ENCODE results near the gene PCNX1. TPM values are rescaled to one million over a fixed set of nuclear protein-coding genes. Genes with fewer than 3 reads are reported as not detected.

Gene PCNX1
- total and polyA plus RNA-seq, 9 of the 15 experiments (the other 6 are each of a cell fraction or from before 2014, with no cell fraction given), result 0.30 to 4.5 (median 2.3) TPM

GRCh38 chr14:71089971-71090370 is 182.7 kb downstream of the PCNX1 start:
- H3K4me3 ChIP-seq, result no peak overlapping the region
- H2AFZ ChIP-seq (ENCODE audit: low read depth, low read length), result no peak overlapping the region
- H3K4me1 ChIP-seq (replicated peaks in 1 of 2; ENCODE audit: control insufficient read depth in 2 of 2, insufficient read depth in 2 of 2, low read length in 2 of 2), result no peaks in the 10 kb centered on the region
- BruUV-seq (replicated peaks), result no TSS peak
- no peak for TF ChIP-seq KLF1 (tag; IDR thresholded peaks at IDR 0.05)
- TF ChIP-seq ELK3 (CRISPR knock-in tag; IDR thresholded peaks at IDR 0.05), result no peak
- no peak for TF ChIP-seq ZFP30 (CRISPR knock-in tag; IDR thresholded peaks at IDR 0.05; ENCODE audit: borderline replicate concordance)
- no peak for TF ChIP-seq CREBBP (IDR thresholded peaks at IDR 0.05; ENCODE audit: low read depth, low read length)
- TF ChIP-seq RCOR1 (IDR thresholded peaks at IDR 0.05; ENCODE audit: borderline replicate concordance in 1 of 2, low read depth in 2 of 2, low read length in 2 of 2), result no peak
- no peak for TF ChIP-seq MTF1 (CRISPR knock-in tag; IDR thresholded peaks at IDR 0.05; ENCODE audit: borderline replicate concordance)
- no peak for TF ChIP-seq NELFE (IDR thresholded peaks at IDR 0.05; ENCODE audit: insufficient read depth, insufficient read length)
- no peak for TF ChIP-seq HDAC8 (tag; IDR thresholded peaks at IDR 0.05)
- no peak for TF ChIP-seq TEAD4 (IDR thresholded peaks at IDR 0.05; ENCODE audit: low read length)
- TF ChIP-seq TEAD4 (CRISPR knock-in tag; IDR thresholded peaks at IDR 0.05; ENCODE audit: borderline replicate concordance), result no peak
- no peak for TF ChIP-seq TGIF2 (CRISPR knock-in tag; IDR thresholded peaks at IDR 0.05)
- no peak for TF ChIP-seq RREB1 (CRISPR knock-in tag; IDR thresholded peaks at IDR 0.05)
- TF ChIP-seq HEY1 (CRISPR knock-in tag; IDR thresholded peaks at IDR 0.05; ENCODE audit: borderline replicate concordance), result no peak
- no peak for TF ChIP-seq CTBP1 (IDR thresholded peaks at IDR 0.05; ENCODE audit: borderline replicate concordance)
- H3K4me2 ChIP-seq (ENCODE audit: insufficient read depth, low read length), result no peak overlapping the region
- CTCF ChIA-PET (ENCODE audit: low intra/inter-chr PET ratio), result no interaction called here
- ATAC-seq, result no peak
- H3K9me3 ChIP-seq (replicated peaks; ENCODE audit: control insufficient read depth, insufficient read depth, low read depth, low read length), result no peaks in the 10 kb centered on the region
- H3K27ac ChIP-seq (ENCODE audit: extremely low read depth, low read depth, low read length), result no peak overlapping the region
- POLR2A ChIA-PET, result no interaction called here
- DNase-seq (ENCODE audit: extremely low read depth in 1 of 4, low spot score in 3 of 4), result no peak
- FAIRE-seq, result no peak
- intact Hi-C loops (cut with micrococcal nuclease), result no loop called here
- H3K9ac ChIP-seq (ENCODE audit: insufficient read depth in 1 of 2, low read depth in 2 of 2, low read length in 2 of 2), result no peak overlapping the region
- no peaks in the 10 kb centered on the region for H3K27me3 ChIP-seq (ENCODE audit: control insufficient read depth in 2 of 2, insufficient read depth in 2 of 2, low read length in 2 of 2)
- no peaks in the 10 kb centered on the region for H3K36me3 ChIP-seq (ENCODE audit: control insufficient read depth, insufficient read depth, low read length)
- H3K79me2 ChIP-seq (ENCODE audit: control insufficient read depth, insufficient read depth, low read length), result no peaks in the 10 kb centered on the region
- no peaks in the 10 kb centered on the region for H3K9me1 ChIP-seq (ENCODE audit: control insufficient read depth, insufficient read depth, low read length)
- in situ Hi-C loops (cut with MboI), result no loop called here
- H4K20me1 ChIP-seq (replicated peaks; ENCODE audit: control insufficient read depth, insufficient read depth, low read length), result no peaks in the 10 kb centered on the region
